Hepatocyte (in vitro differentiated cells): ENCODE data around the gene MAP3K8. TPM values are rescaled to one million over a fixed set of nuclear protein-coding genes. Genes with fewer than 3 reads are reported as not detected.

Experiments
- DNase-seq: peaks from one replicate; pipeline ENCODE4 v3.0.0-alpha.2; 2016; ENCODE audit warnings: low spot score
- H2AFZ ChIP-seq: fragments of 200-600 bp; sonication (generic); 2 replicates; pipeline ENCODE4 v1.6.0; 2016; ENCODE audit warnings: antibody characterized with exemption, mild to moderate bottlenecking
- H3K27ac ChIP-seq: fragments of 200-600 bp; sonication (generic); 2 replicates; pipeline ENCODE4 v1.5.1; 2016; ENCODE audit warnings: mild to moderate bottlenecking
- H3K27me3 ChIP-seq: fragments of 200-600 bp; sonication (generic); 2 replicates; pipeline ENCODE4 v1.6.1; 2016
- H3K36me3 ChIP-seq: fragments of 200-600 bp; sonication (generic); replicated peaks from 2 replicates; pipeline ENCODE4 v1.5.1; 2016; ENCODE audit warnings: low read depth; ENCODE audit not compliant: insufficient read depth
- H3K4me1 ChIP-seq: fragments of 200-600 bp; sonication (generic); 2 replicates; pipeline ENCODE4 v1.5.1; 2016; ENCODE audit warnings: mild to moderate bottlenecking, moderate library complexity; ENCODE audit not compliant: insufficient read depth
- H3K4me2 ChIP-seq: fragments of 200-600 bp; sonication (generic); 2 replicates; pipeline ENCODE4 v1.6.0; 2016
- H3K4me3 ChIP-seq: fragments of 200-600 bp; sonication (generic); 2 replicates; pipeline ENCODE4 v1.5.1; 2016; ENCODE audit warnings: mild to moderate bottlenecking
- H3K79me2 ChIP-seq: fragments of 200-600 bp; sonication (generic); 2 replicates; pipeline ENCODE4 v1.6.0; 2017; ENCODE audit warnings: mild to moderate bottlenecking
- H3K9me2 ChIP-seq: fragments of 200-600 bp; sonication (generic); replicated peaks from 2 replicates; pipeline ENCODE4 v1.6.0; 2017; ENCODE audit warnings: mild to moderate bottlenecking; ENCODE audit not compliant: insufficient read depth
- H3K9me3 ChIP-seq: fragments of 200-600 bp; sonication (generic); 2 replicates; pipeline ENCODE4 v1.5.1; 2016; ENCODE audit warnings: low read depth, mild to moderate bottlenecking
- H4K20me1 ChIP-seq: fragments of 200-600 bp; sonication (generic); 2 replicates; pipeline ENCODE4 v1.6.0; 2016; ENCODE audit warnings: mild to moderate bottlenecking; ENCODE audit not compliant: insufficient read depth, poor library complexity, severe bottlenecking
- EZH2 ChIP-seq: fragments of 200-600 bp; sonication (generic); IDR thresholded peaks from 2 replicates; pipeline ENCODE4 v1.6.1; 2016; ENCODE audit warnings: antibody characterized with exemption, mild to moderate bottlenecking, borderline replicate concordance
- EZH2phosphoT487 ChIP-seq: fragments of 200-600 bp; sonication (generic); IDR thresholded peaks from one replicate; pipeline ENCODE4 v1.6.1; 2018; ENCODE audit warnings: antibody characterized with exemption, mild to moderate bottlenecking, low read depth, moderate library complexity; ENCODE audit not compliant: unreplicated experiment, severe bottlenecking
- WGBS: methylation state at CpG from one replicate; pipeline ENCODE4 v1.1.6; 2016; ENCODE audit warnings: low lambda C conversion rate; ENCODE audit errors: missing lambda C conversion rate; 5-methylcytosine and 5-hydroxymethylcytosine counted together
- polyA plus RNA-seq: library from polyadenylated mRNA; unstranded; fragments of >200 nt; fragmentation: Nextera tagmentation; extraction: Ambion mirVana; gene quantifications from 2 replicates; pipeline ENCODE4 v1.2.1, GENCODE V29; 2016
- total RNA-seq: library from RNA; depleted of rRNA; stranded (reverse); fragments of >200 nt; gene quantifications from 2 replicates; pipeline ENCODE4 v1.2.3, GENCODE V29; 2014
- TF ChIP-seq, protein P1 (sequence below): fragments of 200-600 bp; sonication (generic); IDR thresholded peaks from 2 replicates; pipeline ENCODE4 v1.5.1; 2016; ENCODE audit warnings: antibody characterized with exemption, mild to moderate bottlenecking; ENCODE audit not compliant: poor library complexity

MAP3K8 gene
- total and polyA plus RNA-seq, 2 experiments from 2014 or later, result 23.0 to 40.0 TPM

- Histone ChIP-seq H3K36me3 (no peaks in the 10 kb centered on the region), H3K9me3 (no peaks in the 10 kb centered on the region), H3K4me1 (no peaks in the 10 kb centered on the region), H3K79me2 (no peaks in the 10 kb centered on the region), H3K27ac (no peak overlapping the region), H3K4me3 (no peak overlapping the region), H4K20me1 (no peaks in the 10 kb centered on the region), H3K27me3 (no peaks in the 10 kb centered on the region), H2AFZ (no peak overlapping the region), H3K9me2 (no peaks in the 10 kb centered on the region), H3K4me2 (no peak overlapping the region)
- 64% methylated on average over 4 of the region's 4 CpGs for WGBS
- no peak for DNase-seq
- TF ChIP-seq EZH2phosphoT487, result no peak
- TF ChIP-seq, protein P1, sequence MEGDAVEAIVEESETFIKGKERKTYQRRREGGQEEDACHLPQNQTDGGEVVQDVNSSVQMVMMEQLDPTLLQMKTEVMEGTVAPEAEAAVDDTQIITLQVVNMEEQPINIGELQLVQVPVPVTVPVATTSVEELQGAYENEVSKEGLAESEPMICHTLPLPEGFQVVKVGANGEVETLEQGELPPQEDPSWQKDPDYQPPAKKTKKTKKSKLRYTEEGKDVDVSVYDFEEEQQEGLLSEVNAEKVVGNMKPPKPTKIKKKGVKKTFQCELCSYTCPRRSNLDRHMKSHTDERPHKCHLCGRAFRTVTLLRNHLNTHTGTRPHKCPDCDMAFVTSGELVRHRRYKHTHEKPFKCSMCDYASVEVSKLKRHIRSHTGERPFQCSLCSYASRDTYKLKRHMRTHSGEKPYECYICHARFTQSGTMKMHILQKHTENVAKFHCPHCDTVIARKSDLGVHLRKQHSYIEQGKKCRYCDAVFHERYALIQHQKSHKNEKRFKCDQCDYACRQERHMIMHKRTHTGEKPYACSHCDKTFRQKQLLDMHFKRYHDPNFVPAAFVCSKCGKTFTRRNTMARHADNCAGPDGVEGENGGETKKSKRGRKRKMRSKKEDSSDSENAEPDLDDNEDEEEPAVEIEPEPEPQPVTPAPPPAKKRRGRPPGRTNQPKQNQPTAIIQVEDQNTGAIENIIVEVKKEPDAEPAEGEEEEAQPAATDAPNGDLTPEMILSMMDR, result no peak
- no peak for TF ChIP-seq EZH2
Observed at GRCh38 chr10:30398788-30399187, 35.2 kb upstream of the MAP3K8 start.

- no peaks in the 10 kb centered on the region for H3K36me3 ChIP-seq
- no peak overlapping the region for H3K4me3 ChIP-seq
- no peaks in the 10 kb centered on the region for H3K79me2 ChIP-seq
- no peak for DNase-seq
- TF ChIP-seq, protein P1, result no peak
- TF ChIP-seq EZH2phosphoT487 (no peak), EZH2 (no peak)
- no peaks in the 10 kb centered on the region for H3K9me2 ChIP-seq
- no peaks in the 10 kb centered on the region for H3K4me1 ChIP-seq
- H3K9me3 ChIP-seq, result no peaks in the 10 kb centered on the region
- no peak overlapping the region for H3K27ac ChIP-seq
- 96% methylated on average over 18 of the region's 18 CpGs for WGBS
- H3K27me3 ChIP-seq, result no peaks in the 10 kb centered on the region
- H4K20me1 ChIP-seq, result no peaks in the 10 kb centered on the region
- no peak overlapping the region for H3K4me2 ChIP-seq
- no peak overlapping the region for H2AFZ ChIP-seq
Observed at GRCh38 chr10:30403494-30403893, 30.5 kb upstream of the MAP3K8 start.

DNA sequence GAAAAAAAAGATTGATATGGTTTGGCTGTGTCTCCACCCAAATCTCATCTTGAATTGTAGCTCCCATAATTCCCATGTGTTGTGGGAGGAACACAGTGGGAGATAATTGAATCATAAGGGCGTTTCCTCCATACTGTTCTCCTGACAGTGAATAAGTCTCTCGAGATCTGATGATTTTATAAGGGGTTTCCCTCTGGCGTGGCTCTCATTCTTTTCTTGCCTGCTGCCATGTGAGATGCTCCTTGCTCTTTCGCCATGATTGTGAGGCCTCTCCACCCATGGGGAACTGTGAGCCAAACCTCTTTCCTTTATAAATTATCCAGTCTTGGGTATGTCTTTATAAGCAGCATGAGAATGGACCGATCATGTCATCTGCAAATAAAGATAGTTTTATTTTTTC is 29.4 kb upstream of the MAP3K8 start:
- Histone ChIP-seq H3K9me3 (no peaks in the 10 kb centered on the region), H4K20me1 (no peaks in the 10 kb centered on the region), H3K4me3 (no peak overlapping the region), H3K4me1 (no peaks in the 10 kb centered on the region), H3K4me2 (no peak overlapping the region), H2AFZ (no peak overlapping the region), H3K9me2 (no peaks in the 10 kb centered on the region), H3K36me3 (no peaks in the 10 kb centered on the region), H3K79me2 (no peaks in the 10 kb centered on the region), H3K27ac (no peak overlapping the region), H3K27me3 (no peaks in the 10 kb centered on the region)
- DNase-seq, result no peak
- WGBS, result 90% methylated on average over 5 of the region's 5 CpGs
- TF ChIP-seq, protein P1, result no peak
- TF ChIP-seq EZH2 (no peak), EZH2phosphoT487 (no peak)

DNA sequence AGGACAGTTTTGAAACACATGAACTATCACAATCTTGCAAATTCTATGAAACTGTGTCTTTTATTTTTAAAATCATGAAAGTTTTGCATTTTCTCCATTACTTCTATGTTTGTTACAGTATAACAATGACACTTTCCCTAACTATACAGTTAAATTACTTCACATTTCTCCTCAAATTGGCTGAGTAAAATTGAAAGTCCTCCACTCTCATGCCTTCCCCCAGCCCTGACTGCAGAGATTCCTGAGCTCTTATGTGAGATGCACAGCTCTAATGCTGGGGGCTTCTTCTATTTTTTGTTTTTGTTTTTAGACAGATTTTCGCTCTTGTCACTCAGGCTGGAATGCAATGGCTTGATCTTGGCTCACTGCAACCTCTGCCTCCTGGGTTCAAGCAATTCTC is 22.7 kb upstream of the MAP3K8 start:
- TF ChIP-seq, protein P1, result no peak
- TF ChIP-seq EZH2, result no peak
- no peak for TF ChIP-seq EZH2phosphoT487
- Histone ChIP-seq H3K36me3 (no peaks in the 10 kb centered on the region), H4K20me1 (no peaks in the 10 kb centered on the region), H3K9me3 (no peaks in the 10 kb centered on the region), H3K4me3 (no peak overlapping the region), H3K4me2 (no peak overlapping the region), H3K4me1 (no peaks in the 10 kb centered on the region), H3K9me2 (no peaks in the 10 kb centered on the region), H3K79me2 (no peaks in the 10 kb centered on the region), H2AFZ (no peak overlapping the region), H3K27ac (no peak overlapping the region), H3K27me3 (no peaks in the 10 kb centered on the region)
- WGBS, result 100% methylated on average over 1 of the region's 1 CpG
- no peak for DNase-seq
